A549 treated with DMSO at 1 μM for 4 hours (cell line): Measurements from ENCODE around the gene LRRTM4. TPM values are rescaled to one million over a fixed set of nuclear protein-coding genes. Genes with fewer than 3 reads are reported as not detected.

Experiments
- total RNA-seq: library from RNA; stranded (reverse); fragments of 200-300 nt; extraction: Qiagen RNA extraction; gene quantifications from 5 replicates; pipeline ENCODE4 v1.2.3, GENCODE V29; 2022; ENCODE audit warnings: low read depth

Gene LRRTM4
- total RNA-seq = not detected in 5 replicates

DNA sequence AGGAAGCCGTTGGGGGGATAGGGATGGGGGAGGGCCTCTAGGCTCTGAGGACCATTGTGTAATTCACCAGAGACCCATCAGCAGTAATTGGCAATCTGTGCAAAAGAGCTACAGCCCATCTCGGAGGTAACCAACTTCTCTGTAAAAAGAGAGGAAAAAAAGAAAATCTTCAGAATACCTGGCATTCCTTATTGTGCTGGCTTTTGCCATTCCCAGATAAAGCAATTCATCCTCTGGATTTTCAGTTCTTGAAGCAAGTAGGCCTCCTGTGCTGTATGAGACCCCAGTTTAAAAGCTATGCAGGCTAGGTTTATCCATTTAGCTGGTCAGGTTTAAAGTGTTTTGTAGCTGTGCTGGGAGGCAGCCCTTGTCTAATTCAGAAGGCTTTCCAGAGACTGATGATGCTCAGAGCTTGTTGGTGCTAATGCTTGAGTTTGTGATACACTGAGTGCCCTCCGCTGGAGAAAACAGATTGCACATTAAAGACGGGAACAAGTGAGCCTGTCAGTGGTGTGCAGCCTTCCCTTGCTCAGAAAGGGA, at the start of gene LRRTM4:
Gene LRRTM4 (minus strand): TSS at position 446 of the 540 bp plus-strand sequence.

